HL-60 (cell line): ENCODE measurements around the gene NGF.

Experiments used
- DNase-seq, 2 experiments: peaks; one replicate each; pipeline ENCODE4 v3.0.0-alpha.2; 2010 to 2020; ENCODE audit warnings: low read depth in 1 of 2, low spot score in 1 of 2
- H3K27ac ChIP-seq: fragments of 250-450 bp; sonication (Bioruptor Pico); replicated peaks from 2 replicates; pipeline ENCODE4 v1.5.1; 2020; ENCODE audit warnings: mild to moderate bottlenecking, moderate library complexity
- H3K27me3 ChIP-seq: fragments of 250-450 bp; sonication (Bioruptor Pico); 2 replicates; pipeline ENCODE4 v1.5.1; 2021; ENCODE audit warnings: mild to moderate bottlenecking, moderate library complexity; ENCODE audit not compliant: insufficient read depth, poor library complexity, severe bottlenecking
- H3K4me3 ChIP-seq: replicated peaks from 2 replicates; pipeline ENCODE4 v1.5.1; 2011; ENCODE audit warnings: mild to moderate bottlenecking, control low read depth, low read length; ENCODE audit not compliant: insufficient read depth
- GABPA ChIP-seq: IDR thresholded peaks from 2 replicates; pipeline ENCODE4 v1.6.1; 2012; ENCODE audit warnings: low read depth
- POLR2AphosphoS5 ChIP-seq: IDR thresholded peaks from 2 replicates; pipeline ENCODE4 v1.6.1; 2012; ENCODE audit warnings: low read depth
- SPI1 ChIP-seq: IDR thresholded peaks from 2 replicates; pipeline ENCODE4 v1.6.1; 2012; ENCODE audit warnings: low read depth, mild to moderate bottlenecking, borderline replicate concordance
- TF ChIP-seq, protein P1 (sequence below): IDR thresholded peaks from 2 replicates; pipeline ENCODE4 v1.6.1; 2012; ENCODE audit warnings: low read depth; ENCODE audit not compliant: insufficient replicate concordance
- TF ChIP-seq, protein P2 (sequence below): IDR thresholded peaks from one replicate; pipeline ENCODE4 v1.5.1; 2011; ENCODE audit warnings: low read length, control low read depth, inconsistent platforms; ENCODE audit not compliant: insufficient read depth

Gene NGF

DNA sequence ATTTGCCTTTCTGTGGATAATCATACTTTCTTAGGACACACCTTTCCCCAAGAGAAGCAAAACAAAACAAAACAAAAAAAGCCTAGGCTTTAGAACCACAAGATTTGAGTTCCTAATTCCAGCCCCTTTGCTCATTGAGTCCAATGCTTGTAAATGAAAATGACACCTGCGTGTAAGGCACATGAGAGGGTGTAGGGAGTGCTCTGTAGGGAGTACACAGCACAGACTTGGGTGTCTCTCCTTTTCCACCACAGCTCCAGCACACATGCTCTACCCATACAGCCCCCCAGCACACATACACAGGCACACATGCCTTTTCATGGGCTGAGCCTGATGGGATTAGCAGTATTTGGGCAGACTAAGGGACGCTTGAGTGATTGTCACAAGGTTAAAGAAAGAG, 9.2 kb upstream of the NGF start:
- H3K27ac ChIP-seq: no peak overlapping the region
- TF ChIP-seq GABPA (no peak), POLR2AphosphoS5 (no peak), SPI1 (no peak)
- TF ChIP-seq, protein P1, sequence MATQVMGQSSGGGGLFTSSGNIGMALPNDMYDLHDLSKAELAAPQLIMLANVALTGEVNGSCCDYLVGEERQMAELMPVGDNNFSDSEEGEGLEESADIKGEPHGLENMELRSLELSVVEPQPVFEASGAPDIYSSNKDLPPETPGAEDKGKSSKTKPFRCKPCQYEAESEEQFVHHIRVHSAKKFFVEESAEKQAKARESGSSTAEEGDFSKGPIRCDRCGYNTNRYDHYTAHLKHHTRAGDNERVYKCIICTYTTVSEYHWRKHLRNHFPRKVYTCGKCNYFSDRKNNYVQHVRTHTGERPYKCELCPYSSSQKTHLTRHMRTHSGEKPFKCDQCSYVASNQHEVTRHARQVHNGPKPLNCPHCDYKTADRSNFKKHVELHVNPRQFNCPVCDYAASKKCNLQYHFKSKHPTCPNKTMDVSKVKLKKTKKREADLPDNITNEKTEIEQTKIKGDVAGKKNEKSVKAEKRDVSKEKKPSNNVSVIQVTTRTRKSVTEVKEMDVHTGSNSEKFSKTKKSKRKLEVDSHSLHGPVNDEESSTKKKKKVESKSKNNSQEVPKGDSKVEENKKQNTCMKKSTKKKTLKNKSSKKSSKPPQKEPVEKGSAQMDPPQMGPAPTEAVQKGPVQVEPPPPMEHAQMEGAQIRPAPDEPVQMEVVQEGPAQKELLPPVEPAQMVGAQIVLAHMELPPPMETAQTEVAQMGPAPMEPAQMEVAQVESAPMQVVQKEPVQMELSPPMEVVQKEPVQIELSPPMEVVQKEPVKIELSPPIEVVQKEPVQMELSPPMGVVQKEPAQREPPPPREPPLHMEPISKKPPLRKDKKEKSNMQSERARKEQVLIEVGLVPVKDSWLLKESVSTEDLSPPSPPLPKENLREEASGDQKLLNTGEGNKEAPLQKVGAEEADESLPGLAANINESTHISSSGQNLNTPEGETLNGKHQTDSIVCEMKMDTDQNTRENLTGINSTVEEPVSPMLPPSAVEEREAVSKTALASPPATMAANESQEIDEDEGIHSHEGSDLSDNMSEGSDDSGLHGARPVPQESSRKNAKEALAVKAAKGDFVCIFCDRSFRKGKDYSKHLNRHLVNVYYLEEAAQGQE: no peak
- TF ChIP-seq, protein P2, sequence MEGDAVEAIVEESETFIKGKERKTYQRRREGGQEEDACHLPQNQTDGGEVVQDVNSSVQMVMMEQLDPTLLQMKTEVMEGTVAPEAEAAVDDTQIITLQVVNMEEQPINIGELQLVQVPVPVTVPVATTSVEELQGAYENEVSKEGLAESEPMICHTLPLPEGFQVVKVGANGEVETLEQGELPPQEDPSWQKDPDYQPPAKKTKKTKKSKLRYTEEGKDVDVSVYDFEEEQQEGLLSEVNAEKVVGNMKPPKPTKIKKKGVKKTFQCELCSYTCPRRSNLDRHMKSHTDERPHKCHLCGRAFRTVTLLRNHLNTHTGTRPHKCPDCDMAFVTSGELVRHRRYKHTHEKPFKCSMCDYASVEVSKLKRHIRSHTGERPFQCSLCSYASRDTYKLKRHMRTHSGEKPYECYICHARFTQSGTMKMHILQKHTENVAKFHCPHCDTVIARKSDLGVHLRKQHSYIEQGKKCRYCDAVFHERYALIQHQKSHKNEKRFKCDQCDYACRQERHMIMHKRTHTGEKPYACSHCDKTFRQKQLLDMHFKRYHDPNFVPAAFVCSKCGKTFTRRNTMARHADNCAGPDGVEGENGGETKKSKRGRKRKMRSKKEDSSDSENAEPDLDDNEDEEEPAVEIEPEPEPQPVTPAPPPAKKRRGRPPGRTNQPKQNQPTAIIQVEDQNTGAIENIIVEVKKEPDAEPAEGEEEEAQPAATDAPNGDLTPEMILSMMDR: no peak

DNA sequence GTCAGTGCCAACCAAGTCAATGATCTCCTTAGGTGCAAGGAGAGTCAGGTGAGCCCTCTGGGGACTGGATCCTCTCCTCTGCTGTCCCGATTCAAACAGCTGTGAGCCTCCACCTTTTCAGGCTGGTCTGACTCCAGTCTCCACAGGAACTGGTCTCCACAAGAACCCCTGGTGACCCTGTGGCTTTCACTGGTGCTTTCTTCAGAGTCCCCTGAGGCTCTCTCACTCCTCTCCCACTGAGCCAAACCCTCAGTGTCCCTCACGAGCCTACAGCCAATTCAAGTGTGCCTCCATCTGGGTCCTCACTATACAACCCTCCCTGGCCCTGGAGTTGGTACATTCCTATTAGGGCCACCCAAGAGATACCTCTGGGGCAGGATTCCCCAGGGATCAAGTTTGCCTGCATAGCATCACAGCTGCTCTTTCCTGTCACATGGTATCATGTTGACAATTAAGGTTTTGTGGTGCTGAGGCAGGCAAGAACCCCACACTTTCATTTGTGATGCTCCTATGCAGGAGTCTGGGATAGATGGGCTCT, 5.2 kb upstream of the NGF start:
- Histone ChIP-seq H3K27ac (no peak overlapping the region), H3K27me3 (peaks cover 19% of the 10 kb centered on the region), H3K4me3 (no peak overlapping the region)
- DNase-seq: no peak
- TF ChIP-seq GABPA (no peak), POLR2AphosphoS5 (no peak), SPI1 (no peak)
- TF ChIP-seq, protein P1: no peak
- TF ChIP-seq, protein P2: no peak

More for the DNA sequence above, 9.2 kb upstream of the NGF start:
- no peak for DNase-seq
- Histone ChIP-seq H3K27me3 (no peaks in the 10 kb centered on the region), H3K4me3 (no peak overlapping the region)

DNA sequence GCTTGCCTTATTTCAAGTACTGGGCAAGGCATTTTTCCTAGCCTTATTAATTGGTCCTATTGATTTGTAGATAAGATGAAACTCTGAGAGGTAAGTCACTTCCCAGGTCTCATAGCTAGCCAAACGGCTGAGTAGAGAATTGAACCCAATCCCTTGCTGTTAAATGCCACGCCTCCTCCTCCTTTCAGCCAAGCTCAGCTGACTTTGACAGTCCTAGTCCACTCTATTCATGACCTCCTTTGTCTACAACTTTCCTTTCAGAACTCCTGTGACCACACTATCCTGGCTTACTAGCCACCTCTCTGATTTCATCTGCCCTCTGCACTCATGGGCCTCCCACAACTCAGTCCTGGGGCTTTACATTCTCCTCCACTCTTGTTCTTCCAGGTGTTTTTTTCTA, 3.9 kb upstream of the NGF start:
- H3K27me3 ChIP-seq: peaks cover 27% of the 10 kb centered on the region
- no peak overlapping the region for H3K27ac ChIP-seq
- H3K4me3 ChIP-seq: no peak overlapping the region
- DNase-seq: no peak
- TF ChIP-seq, protein P2: no peak
- TF ChIP-seq POLR2AphosphoS5 (no peak), SPI1 (no peak), GABPA (no peak)
- TF ChIP-seq, protein P1: no peak
